ENCODE data around the gene DUSP22. TPM values are rescaled to one million over a fixed set of nuclear protein-coding genes. Genes with fewer than 3 reads are reported as not detected.

Gene DUSP22
- total and polyA plus RNA-seq, 4 donors: 28.2 to 42.3 (median 29.7) TPM

DNA sequence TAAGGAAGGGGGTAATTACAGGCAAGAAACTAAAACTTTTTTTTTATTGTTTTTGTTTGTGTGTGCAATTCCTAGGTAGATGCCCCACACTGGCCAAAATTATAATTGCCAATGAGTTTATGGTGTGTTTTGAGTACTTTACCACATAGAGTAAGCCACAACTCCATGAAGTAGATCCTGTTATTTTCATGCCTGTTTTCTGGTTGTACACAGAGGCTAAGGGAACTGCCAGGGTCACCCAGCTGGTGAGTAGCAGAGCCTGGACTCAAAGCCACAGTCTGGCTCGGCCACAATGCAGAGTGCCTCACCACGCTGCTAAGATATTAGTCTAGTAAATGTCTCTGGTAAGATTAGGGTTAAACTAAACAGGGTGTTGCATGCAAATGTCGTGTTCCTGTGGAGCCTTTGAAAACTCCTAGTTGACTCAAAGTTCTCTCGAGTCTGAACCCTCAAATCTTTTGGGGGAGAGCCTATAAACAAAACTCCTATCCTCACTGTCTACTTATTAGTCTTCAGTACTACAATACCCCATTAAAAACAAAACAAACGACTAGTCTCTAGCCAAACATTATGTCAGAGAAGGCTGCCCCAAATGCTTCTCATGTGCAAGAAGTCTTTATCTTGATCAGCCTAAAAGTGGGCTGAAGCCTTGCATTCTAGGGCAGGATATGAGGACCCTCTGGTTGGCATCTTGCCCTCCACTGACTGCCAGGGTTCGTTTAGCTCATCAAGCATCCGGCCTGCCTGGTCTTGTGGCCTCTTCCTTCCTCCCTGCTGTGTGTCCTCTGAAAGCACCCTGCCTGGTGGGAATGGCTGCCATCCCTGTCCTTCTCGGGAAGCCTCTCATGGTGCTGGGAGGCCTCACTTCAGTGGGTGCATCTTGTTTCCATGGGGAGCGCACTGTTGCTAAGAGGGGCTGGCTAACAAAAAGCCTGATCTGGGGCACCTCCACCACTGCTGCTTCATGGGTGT is 4.2 kb downstream of the DUSP22 start:
- Histone ChIP-seq H3K4me1 (ENCODE audit: control insufficient read depth, insufficient read depth, low read length) (peaks cover 19% of the 10 kb centered on the region), H3K4me3 (ENCODE audit: low read depth, low read length) (no peak overlapping the region), H3K36me3 (ENCODE audit: control insufficient read depth, insufficient read depth, low read length) (no peaks in the 10 kb centered on the region), H3K9me3 (ENCODE audit: control insufficient read depth, insufficient read depth, low read length) (no peaks in the 10 kb centered on the region), H3K27me3 (ENCODE audit: control insufficient read depth, insufficient read depth, low read length) (no peaks in the 10 kb centered on the region), H3K27ac (ENCODE audit: low read depth, low read length) (no peak overlapping the region)
- DNase-seq (ENCODE audit: low read depth in 4 of 6, low spot score in 6 of 6): no peak
- WGBS (ENCODE audit: insufficient coverage): 36% methylated on average over 9 of the region's 9 CpGs

DNA sequence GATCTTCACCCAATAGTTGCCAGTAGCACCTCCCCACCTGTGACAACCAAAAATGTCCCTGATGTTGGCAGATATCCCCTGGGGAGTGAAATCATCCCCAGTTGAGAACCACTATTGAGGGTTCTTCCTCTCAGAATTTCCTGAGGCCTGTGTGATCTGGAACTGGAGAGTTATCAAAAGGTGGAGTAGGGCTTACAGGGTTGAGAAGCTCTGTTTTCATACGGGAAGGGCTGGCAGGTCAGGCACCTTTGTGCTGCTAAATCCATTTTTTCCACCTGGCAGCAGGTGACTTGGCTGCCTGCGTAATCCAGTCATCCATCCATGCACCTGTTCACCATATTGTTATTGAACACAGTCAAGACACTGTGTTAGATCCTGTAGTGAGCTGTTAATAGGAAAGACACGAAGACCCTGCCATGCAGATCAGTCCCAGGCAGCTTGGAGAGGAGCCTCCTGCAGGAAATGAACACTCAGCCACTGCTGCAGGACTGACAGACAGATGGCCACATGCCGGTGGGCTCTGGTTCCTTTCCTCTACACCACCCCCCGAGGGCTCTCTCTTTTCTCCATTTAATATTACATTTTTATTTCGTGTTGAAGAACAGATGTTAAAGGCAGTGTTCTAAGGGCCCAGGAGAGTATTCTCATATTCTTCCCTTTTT is 5.4 kb downstream of the DUSP22 start:
- no peak overlapping the region for H3K4me3 ChIP-seq (ENCODE audit: low read depth, low read length)
- peaks cover 15% of the 10 kb centered on the region for H3K4me1 ChIP-seq (ENCODE audit: control insufficient read depth, insufficient read depth, low read length)
- DNase-seq (ENCODE audit: low read depth in 4 of 6, low spot score in 6 of 6): no peak
- H3K27ac ChIP-seq (ENCODE audit: low read depth, low read length): no peak overlapping the region
- H3K36me3 ChIP-seq (ENCODE audit: control insufficient read depth, insufficient read depth, low read length): no peaks in the 10 kb centered on the region
- no peaks in the 10 kb centered on the region for H3K27me3 ChIP-seq (ENCODE audit: control insufficient read depth, insufficient read depth, low read length)
- no peaks in the 10 kb centered on the region for H3K9me3 ChIP-seq (ENCODE audit: control insufficient read depth, insufficient read depth, low read length)
- 37% methylated on average over 2 of the region's 6 CpGs for WGBS (ENCODE audit: insufficient coverage)

DNA sequence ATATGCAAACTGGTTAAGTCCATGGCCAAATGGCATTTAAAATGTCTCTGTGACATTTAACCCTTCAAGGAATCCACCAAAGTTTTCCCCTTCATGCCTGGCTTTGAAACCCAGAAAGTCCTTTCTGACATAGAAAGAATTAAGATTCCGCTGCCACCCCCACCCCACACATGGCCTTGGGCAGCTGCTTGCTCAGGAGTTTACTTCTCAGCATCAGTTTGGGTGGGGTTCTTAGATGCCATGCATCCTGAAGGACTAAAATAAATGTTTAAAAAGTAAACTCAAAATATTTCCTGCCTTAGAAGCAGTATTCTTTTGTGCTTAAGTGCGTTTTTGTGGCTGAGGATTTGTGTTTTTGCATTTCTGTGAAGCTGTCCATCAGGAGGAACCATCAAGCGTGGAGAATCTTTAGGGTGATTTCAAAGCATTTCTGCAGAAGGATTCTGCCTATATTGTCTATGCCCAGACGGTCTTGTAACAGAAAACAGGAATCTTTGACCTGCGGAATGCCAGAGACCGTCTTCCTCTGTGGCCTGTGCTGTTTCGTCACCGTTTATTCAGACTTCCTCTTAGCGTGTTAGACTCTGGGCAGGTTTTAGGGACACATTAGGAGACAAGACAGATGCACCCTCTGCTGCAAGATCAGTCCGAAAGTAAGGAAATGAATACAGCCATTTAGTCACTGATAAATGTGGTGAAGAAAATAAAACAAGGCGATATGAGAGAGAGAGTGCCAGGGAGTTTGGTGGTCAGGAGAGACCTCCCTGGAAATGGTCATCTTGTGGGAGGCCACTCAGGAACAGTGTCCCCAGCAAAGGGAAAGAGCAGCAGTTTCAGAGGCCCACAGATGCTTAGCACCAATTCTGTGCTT is 6.2 kb downstream of the DUSP22 start:
- H3K4me1 ChIP-seq (ENCODE audit: control insufficient read depth, insufficient read depth, low read length): peaks cover 8% of the 10 kb centered on the region
- no peak for DNase-seq (ENCODE audit: low read depth in 4 of 6, low spot score in 6 of 6)
- H3K27ac ChIP-seq (ENCODE audit: low read depth, low read length): no peak overlapping the region
- H3K27me3 ChIP-seq (ENCODE audit: control insufficient read depth, insufficient read depth, low read length): no peaks in the 10 kb centered on the region
- no peaks in the 10 kb centered on the region for H3K36me3 ChIP-seq (ENCODE audit: control insufficient read depth, insufficient read depth, low read length)
- no peak overlapping the region for H3K4me3 ChIP-seq (ENCODE audit: low read depth, low read length)
- no peaks in the 10 kb centered on the region for H3K9me3 ChIP-seq (ENCODE audit: control insufficient read depth, insufficient read depth, low read length)
- WGBS (ENCODE audit: insufficient coverage): 60% methylated on average over 10 of the region's 11 CpGs

DNA sequence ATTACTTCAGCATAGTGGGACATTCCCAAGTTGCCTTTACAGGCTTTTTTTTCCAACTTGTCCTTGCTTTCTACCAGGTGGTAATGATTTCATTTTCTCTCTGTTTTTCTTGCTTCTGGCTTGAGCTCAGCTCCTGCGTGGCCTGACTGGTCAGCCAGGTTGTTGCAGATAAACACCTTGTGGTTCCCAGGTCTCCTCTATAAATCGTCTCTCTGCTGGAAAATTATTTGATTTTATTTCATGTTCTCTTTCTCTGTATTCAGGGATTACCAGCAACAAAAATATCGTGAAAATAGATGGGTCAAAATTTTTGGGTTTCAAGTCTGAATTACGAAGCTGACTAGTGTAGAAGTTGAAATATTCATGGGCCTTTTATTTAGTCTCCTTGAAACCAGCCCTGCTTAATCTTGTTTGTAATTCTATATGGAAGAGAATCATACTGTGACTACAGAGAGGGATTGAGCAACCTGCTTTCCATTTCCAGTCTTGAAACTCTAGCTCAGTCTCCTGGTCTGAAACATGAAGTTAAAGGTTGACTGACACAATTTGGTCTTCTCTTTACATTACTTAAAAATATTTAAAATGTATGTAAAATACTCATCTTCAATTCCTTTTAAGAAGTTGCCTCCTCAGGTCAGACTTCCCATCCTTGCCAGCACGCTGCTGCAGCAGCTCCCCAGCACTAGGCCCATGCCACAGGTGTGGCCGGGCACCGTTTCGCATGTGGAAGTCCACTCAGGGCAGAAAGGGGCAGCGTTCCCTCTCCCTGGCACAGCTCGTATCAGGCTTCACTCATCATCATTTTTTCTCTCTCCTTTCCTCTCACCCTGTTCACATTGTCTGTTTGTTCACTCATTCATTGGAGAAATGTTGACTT is 7.1 kb downstream of the DUSP22 start:
- no peaks in the 10 kb centered on the region for H3K27me3 ChIP-seq (ENCODE audit: control insufficient read depth, insufficient read depth, low read length)
- no peak overlapping the region for H3K4me3 ChIP-seq (ENCODE audit: low read depth, low read length)
- no peak for DNase-seq (ENCODE audit: low read depth in 4 of 6, low spot score in 6 of 6)
- peaks cover 12% of the 10 kb centered on the region for H3K4me1 ChIP-seq (ENCODE audit: control insufficient read depth, insufficient read depth, low read length)
- 87% methylated on average over 7 of the region's 10 CpGs for WGBS (ENCODE audit: insufficient coverage)
- H3K36me3 ChIP-seq (ENCODE audit: control insufficient read depth, insufficient read depth, low read length): peaks cover 4% of the 10 kb centered on the region
- no peaks in the 10 kb centered on the region for H3K9me3 ChIP-seq (ENCODE audit: control insufficient read depth, insufficient read depth, low read length)
- no peak overlapping the region for H3K27ac ChIP-seq (ENCODE audit: low read depth, low read length)

DNA sequence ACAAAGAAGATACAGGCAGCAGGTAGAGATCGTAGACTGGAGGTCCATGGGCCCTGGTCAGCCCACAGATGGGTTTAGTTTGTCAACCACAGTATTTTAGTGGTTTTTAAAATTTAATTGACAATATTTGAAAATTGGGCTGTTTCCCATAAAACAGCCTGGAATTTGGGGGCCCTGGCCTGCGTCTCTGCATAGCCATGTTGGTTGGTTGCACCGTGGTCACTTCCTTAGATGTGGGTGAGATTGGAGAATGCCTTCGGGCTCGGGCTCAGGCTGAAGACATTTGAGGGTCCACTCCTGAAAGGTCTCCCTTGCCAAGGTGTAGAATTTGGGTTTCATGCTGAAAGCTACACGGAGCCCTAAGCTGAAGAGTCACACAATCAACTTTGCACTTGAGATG is 7.7 kb downstream of the DUSP22 start:
- H3K4me3 ChIP-seq (ENCODE audit: low read depth, low read length): no peak overlapping the region
- WGBS (ENCODE audit: insufficient coverage): 82% methylated on average over 6 of the region's 6 CpGs
- no peaks in the 10 kb centered on the region for H3K27me3 ChIP-seq (ENCODE audit: control insufficient read depth, insufficient read depth, low read length)
- peaks cover 4% of the 10 kb centered on the region for H3K36me3 ChIP-seq (ENCODE audit: control insufficient read depth, insufficient read depth, low read length)
- H3K9me3 ChIP-seq (ENCODE audit: control insufficient read depth, insufficient read depth, low read length): no peaks in the 10 kb centered on the region
- no peak for DNase-seq (ENCODE audit: low read depth in 4 of 6, low spot score in 6 of 6)
- H3K27ac ChIP-seq (ENCODE audit: low read depth, low read length): no peak overlapping the region
- peaks cover 12% of the 10 kb centered on the region for H3K4me1 ChIP-seq (ENCODE audit: control insufficient read depth, insufficient read depth, low read length)

DNA sequence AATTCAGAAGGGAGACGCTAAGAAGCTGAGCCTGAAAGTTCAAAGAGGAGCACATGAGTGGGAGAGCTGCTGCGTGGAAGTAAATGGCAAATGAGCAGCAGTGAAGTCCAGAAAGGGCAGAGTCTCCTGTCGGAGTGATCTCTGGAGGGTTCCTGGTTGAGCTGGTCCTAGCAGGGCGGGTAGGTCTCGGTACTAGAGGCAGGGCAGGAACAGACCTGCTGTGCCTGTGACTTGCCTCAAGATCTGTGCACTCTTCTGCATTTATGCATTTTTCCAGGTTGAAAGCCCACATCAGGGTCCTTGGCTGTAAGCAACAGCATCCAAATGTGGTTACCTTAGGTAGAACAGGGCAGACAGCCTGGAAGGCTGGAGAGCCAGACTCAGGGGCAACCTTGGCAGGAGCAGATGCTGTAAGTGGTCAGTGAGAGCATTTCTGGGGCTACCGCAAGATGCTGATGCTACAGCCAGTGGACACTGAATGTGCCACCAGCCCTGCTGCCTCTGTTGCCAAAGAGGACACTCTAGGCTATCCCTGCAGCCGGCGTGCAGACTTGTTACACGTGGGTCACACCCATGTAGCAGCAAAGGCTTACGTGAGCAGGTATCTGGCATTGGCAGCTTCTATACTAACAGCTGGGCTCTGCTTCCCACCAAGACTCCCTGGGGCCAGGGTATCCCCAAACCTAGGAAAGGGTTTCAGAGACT is 8.4 kb downstream of the DUSP22 start:
- H3K36me3 ChIP-seq (ENCODE audit: control insufficient read depth, insufficient read depth, low read length): peaks cover 4% of the 10 kb centered on the region
- 83% methylated on average over 10 of the region's 10 CpGs for WGBS (ENCODE audit: insufficient coverage)
- H3K4me3 ChIP-seq (ENCODE audit: low read depth, low read length): no peak overlapping the region
- no peaks in the 10 kb centered on the region for H3K9me3 ChIP-seq (ENCODE audit: control insufficient read depth, insufficient read depth, low read length)
- no peaks in the 10 kb centered on the region for H3K27me3 ChIP-seq (ENCODE audit: control insufficient read depth, insufficient read depth, low read length)
- no peak for DNase-seq (ENCODE audit: low read depth in 4 of 6, low spot score in 6 of 6)
- no peak overlapping the region for H3K27ac ChIP-seq (ENCODE audit: low read depth, low read length)
- peaks cover 12% of the 10 kb centered on the region for H3K4me1 ChIP-seq (ENCODE audit: control insufficient read depth, insufficient read depth, low read length)

DNA sequence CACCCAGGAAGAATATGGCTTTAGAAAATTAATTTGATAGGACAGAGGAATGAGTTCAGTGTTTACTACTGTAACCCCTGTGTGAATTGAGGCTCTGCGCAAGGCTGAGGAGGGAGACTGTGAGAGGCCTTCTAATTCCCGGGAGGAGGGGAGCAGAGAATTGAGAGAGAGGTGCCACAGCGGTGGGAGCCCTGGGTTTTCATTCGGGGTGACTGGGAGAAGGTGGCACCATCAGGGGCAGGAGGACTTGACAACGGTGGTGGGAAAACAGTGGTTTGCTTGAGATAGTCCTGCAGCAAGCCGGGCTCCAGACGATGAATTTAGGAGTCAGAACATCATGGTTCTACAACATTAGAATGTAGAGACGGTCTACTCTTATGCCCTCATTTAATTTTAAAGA is 9.2 kb downstream of the DUSP22 start:
- Histone ChIP-seq H3K4me3 (ENCODE audit: low read depth, low read length) (no peak overlapping the region), H3K27ac (ENCODE audit: low read depth, low read length) (no peak overlapping the region), H3K27me3 (ENCODE audit: control insufficient read depth, insufficient read depth, low read length) (no peaks in the 10 kb centered on the region), H3K9me3 (ENCODE audit: control insufficient read depth, insufficient read depth, low read length) (no peaks in the 10 kb centered on the region), H3K4me1 (ENCODE audit: control insufficient read depth, insufficient read depth, low read length) (peaks cover 12% of the 10 kb centered on the region), H3K36me3 (ENCODE audit: control insufficient read depth, insufficient read depth, low read length) (peaks cover 4% of the 10 kb centered on the region)
- DNase-seq (ENCODE audit: low read depth in 4 of 6, low spot score in 6 of 6): no peak
- WGBS (ENCODE audit: insufficient coverage): 87% methylated on average over 5 of the region's 8 CpGs

DNA sequence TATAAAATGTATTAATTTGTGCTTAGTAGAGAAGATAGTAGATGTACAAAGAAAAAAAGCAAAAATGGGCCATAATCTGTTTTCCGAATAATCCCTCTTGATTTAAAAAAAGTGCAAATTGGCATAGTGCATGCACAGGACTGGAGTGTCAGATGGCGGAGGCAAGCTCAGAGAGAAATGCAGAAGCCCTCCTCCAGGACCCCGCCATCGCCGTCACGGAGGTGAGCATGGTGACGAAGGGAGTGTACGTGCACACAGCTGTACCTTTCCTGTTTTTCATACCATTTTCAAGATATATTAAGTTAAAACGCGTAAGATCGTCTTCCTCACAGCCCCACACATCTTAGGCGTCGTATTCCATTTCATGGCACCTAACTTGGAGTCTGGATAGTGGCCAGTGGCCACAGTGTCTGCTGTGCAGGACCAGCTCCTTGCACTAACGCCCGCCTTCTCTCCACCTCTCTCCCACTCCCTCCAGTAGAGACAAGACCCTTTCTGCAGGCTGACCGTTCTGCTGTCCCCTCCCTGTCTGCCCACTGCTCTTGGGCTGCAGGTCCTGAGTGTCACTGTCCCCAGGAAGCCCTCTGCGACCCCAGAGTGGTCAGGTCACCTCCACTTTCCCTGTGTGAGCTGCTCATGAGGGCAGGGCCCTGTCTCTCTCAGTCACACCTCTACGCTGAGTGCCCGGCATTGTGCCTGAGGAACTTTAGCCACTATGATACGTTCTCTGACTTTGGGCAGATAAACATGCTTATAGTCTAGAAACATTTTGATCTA is 9.8 kb downstream of the DUSP22 start:
- peaks cover 12% of the 10 kb centered on the region for H3K4me1 ChIP-seq (ENCODE audit: control insufficient read depth, insufficient read depth, low read length)
- peaks cover 4% of the 10 kb centered on the region for H3K36me3 ChIP-seq (ENCODE audit: control insufficient read depth, insufficient read depth, low read length)
- H3K27me3 ChIP-seq (ENCODE audit: control insufficient read depth, insufficient read depth, low read length): no peaks in the 10 kb centered on the region
- no peak overlapping the region for H3K27ac ChIP-seq (ENCODE audit: low read depth, low read length)
- no peaks in the 10 kb centered on the region for H3K9me3 ChIP-seq (ENCODE audit: control insufficient read depth, insufficient read depth, low read length)
- DNase-seq (ENCODE audit: low read depth in 4 of 6, low spot score in 6 of 6): no peak
- WGBS (ENCODE audit: insufficient coverage): 86% methylated on average over 20 of the region's 20 CpGs
- no peak overlapping the region for H3K4me3 ChIP-seq (ENCODE audit: low read depth, low read length)
